ENCODE data around the gene RILPL2.

DNA sequence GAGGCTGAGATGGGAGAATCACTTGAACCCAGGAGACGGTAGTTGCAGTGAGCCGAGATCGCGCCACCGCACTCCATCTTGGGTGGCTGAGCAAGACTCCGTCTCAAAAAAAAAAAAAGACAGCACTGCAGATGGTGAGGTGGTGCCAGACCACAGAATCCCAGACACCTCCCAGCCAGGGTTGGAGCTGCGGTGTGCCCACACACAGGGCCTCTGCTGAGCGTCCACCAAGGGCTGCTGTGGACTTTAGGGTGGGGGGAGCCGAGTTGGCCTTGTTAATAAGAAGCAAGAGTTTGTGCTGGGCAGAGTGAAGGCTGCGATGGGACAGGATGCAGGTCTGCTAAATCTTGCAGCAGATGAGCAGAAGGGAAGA is 38.3 kb downstream of the RILPL2 start:
- TF ChIP-seq, protein P1, sequence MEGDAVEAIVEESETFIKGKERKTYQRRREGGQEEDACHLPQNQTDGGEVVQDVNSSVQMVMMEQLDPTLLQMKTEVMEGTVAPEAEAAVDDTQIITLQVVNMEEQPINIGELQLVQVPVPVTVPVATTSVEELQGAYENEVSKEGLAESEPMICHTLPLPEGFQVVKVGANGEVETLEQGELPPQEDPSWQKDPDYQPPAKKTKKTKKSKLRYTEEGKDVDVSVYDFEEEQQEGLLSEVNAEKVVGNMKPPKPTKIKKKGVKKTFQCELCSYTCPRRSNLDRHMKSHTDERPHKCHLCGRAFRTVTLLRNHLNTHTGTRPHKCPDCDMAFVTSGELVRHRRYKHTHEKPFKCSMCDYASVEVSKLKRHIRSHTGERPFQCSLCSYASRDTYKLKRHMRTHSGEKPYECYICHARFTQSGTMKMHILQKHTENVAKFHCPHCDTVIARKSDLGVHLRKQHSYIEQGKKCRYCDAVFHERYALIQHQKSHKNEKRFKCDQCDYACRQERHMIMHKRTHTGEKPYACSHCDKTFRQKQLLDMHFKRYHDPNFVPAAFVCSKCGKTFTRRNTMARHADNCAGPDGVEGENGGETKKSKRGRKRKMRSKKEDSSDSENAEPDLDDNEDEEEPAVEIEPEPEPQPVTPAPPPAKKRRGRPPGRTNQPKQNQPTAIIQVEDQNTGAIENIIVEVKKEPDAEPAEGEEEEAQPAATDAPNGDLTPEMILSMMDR (IDR thresholded peaks at IDR 0.05) = no peak
- TF ChIP-seq POLR2A (IDR thresholded peaks at IDR 0.05; ENCODE audit: low read depth) = no peak
- TF ChIP-seq POLR2AphosphoS5 (IDR thresholded peaks at IDR 0.05) = no peak

All from esophagus muscularis mucosa (tissue), 3 donors.